HEK293 (cell line): ENCODE data around the gene AXL.

Experiments
- CTCF ChIA-PET: fragments of 350-600 bp; formaldehyde crosslinking; extraction: SDS; loops from one replicate; lab custom pipeline; 2021; ENCODE audit warnings: antibody characterized with exemption; lab: Yijun Ruan, JAX
- POLR2A ChIA-PET: fragments of 300-600 bp; formaldehyde crosslinking; extraction: SDS; loops from one replicate; lab custom pipeline; 2020; ENCODE audit warnings: antibody characterized with exemption, inconsistent platforms; lab: Yijun Ruan, JAX
- H3K27ac ChIP-seq: fragments of 200-500 bp; sonication (Bioruptor generic); 2 replicates; pipeline ENCODE4 v1.5.1; 2014; ENCODE audit warnings: low read depth, low read length, control low read depth, inconsistent platforms; ENCODE audit errors: extremely low read depth
- H3K36me3 ChIP-seq, 2 experiments: fragments of 200-500 bp in 1 of 2; sonication (Bioruptor generic) in 1 of 2; 1 replicate in 1 of 2; 2 replicates in 1 of 2; pipeline ENCODE4 v1.5.1; 2014 to 2017; ENCODE audit warnings: inconsistent platforms in 2 of 2, low read length in 2 of 2; ENCODE audit not compliant: control insufficient read depth in 2 of 2, insufficient read depth in 1 of 2
- H3K4me1 ChIP-seq: fragments of 200-500 bp; sonication (Bioruptor generic); 2 replicates; pipeline ENCODE4 v1.5.1; 2014; ENCODE audit warnings: mild to moderate bottlenecking, low read length, inconsistent platforms; ENCODE audit not compliant: control insufficient read depth, insufficient read depth
- H3K4me3 ChIP-seq: 2 replicates; pipeline ENCODE4 v1.5.1; 2011; ENCODE audit warnings: low read depth, mild to moderate bottlenecking, control low read depth, low read length, moderate library complexity
- H3K9me3 ChIP-seq: fragments of 200-500 bp; sonication (Bioruptor generic); 2 replicates; pipeline ENCODE4 v1.5.1; 2014; ENCODE audit warnings: low read depth, low read length, inconsistent platforms; ENCODE audit not compliant: control insufficient read depth, insufficient read depth
- AEBP2 ChIP-seq: fragments of 450-650 bp; formaldehyde crosslinking; IDR thresholded peaks from 2 replicates; pipeline ENCODE4 v1.5.1; 2016; ENCODE audit warnings: missing biosample characterization, missing genetic modification characterization, borderline replicate concordance
- CTCF ChIP-seq: fragments of 450-650 bp; formaldehyde crosslinking; IDR thresholded peaks from 2 replicates; pipeline ENCODE4 v1.5.1; 2016; ENCODE audit warnings: missing biosample characterization, missing genetic modification characterization
- GLIS2 ChIP-seq: fragments of 450-650 bp; formaldehyde crosslinking; IDR thresholded peaks from 2 replicates; pipeline ENCODE4 v1.5.1; 2016; ENCODE audit warnings: missing biosample characterization, missing genetic modification characterization
- KLF1 ChIP-seq: fragments of 450-650 bp; formaldehyde crosslinking; IDR thresholded peaks from 2 replicates; pipeline ENCODE4 v1.5.1; 2016; ENCODE audit warnings: missing biosample characterization, missing genetic modification characterization
- KLF17 ChIP-seq: fragments of 450-650 bp; formaldehyde crosslinking; IDR thresholded peaks from 2 replicates; pipeline ENCODE4 v1.5.1; 2016; ENCODE audit warnings: missing biosample characterization, missing genetic modification characterization
- SCRT1 ChIP-seq: fragments of 450-650 bp; formaldehyde crosslinking; IDR thresholded peaks from 2 replicates; pipeline ENCODE4 v1.5.1; 2016; ENCODE audit warnings: missing biosample characterization, missing genetic modification characterization, borderline replicate concordance
- SCRT2 ChIP-seq: fragments of 450-650 bp; formaldehyde crosslinking; IDR thresholded peaks from 2 replicates; pipeline ENCODE4 v1.5.1; 2016; ENCODE audit warnings: missing biosample characterization, missing genetic modification characterization
- SP7 ChIP-seq: fragments of 450-650 bp; formaldehyde crosslinking; IDR thresholded peaks from 2 replicates; pipeline ENCODE4 v1.5.1; 2016; ENCODE audit warnings: missing biosample characterization, missing genetic modification characterization
- TCF7L2 ChIP-seq: IDR thresholded peaks from 2 replicates; pipeline ENCODE4 v1.6.1; 2011; ENCODE audit warnings: low read depth, mild to moderate bottlenecking, inconsistent platforms, low read length, moderate library complexity, borderline replicate concordance
- ZBTB17 ChIP-seq: fragments of 450-650 bp; formaldehyde crosslinking; IDR thresholded peaks from 2 replicates; pipeline ENCODE4 v1.5.1; 2016; ENCODE audit warnings: missing biosample characterization, missing genetic modification characterization
- ZIC2 ChIP-seq: fragments of 450-650 bp; formaldehyde crosslinking; IDR thresholded peaks from 2 replicates; pipeline ENCODE4 v1.5.1; 2016; ENCODE audit warnings: missing biosample characterization, missing genetic modification characterization
- ZNF16 ChIP-seq: fragments of 450-650 bp; formaldehyde crosslinking; IDR thresholded peaks from 2 replicates; pipeline ENCODE4 v1.5.1; 2016; ENCODE audit warnings: low read depth, missing biosample characterization, missing genetic modification characterization
- ZNF292 ChIP-seq: fragments of 450-650 bp; formaldehyde crosslinking; IDR thresholded peaks from 2 replicates; pipeline ENCODE4 v1.5.1; 2016; ENCODE audit warnings: low read depth, missing biosample characterization, missing genetic modification characterization, borderline replicate concordance
- ZNF398 ChIP-seq: fragments of 450-650 bp; formaldehyde crosslinking; IDR thresholded peaks from 2 replicates; pipeline ENCODE4 v1.5.1; 2017; ENCODE audit warnings: missing biosample characterization, missing genetic modification characterization
- ZNF513 ChIP-seq: fragments of 450-650 bp; IDR thresholded peaks from 2 replicates; pipeline ENCODE4 v1.5.1; 2018; ENCODE audit warnings: missing biosample characterization, missing genetic modification characterization
- ZNF529 ChIP-seq: fragments of 450-650 bp; formaldehyde crosslinking; IDR thresholded peaks from 2 replicates; pipeline ENCODE4 v1.5.1; 2017; ENCODE audit warnings: missing genetic modification characterization, missing biosample characterization; ENCODE audit not compliant: insufficient replicate concordance
- ZNF549 ChIP-seq: fragments of 450-650 bp; IDR thresholded peaks from 2 replicates; pipeline ENCODE4 v1.5.1; 2018; ENCODE audit warnings: missing biosample characterization, missing genetic modification characterization, mild to moderate bottlenecking, inconsistent platforms, moderate library complexity

AXL gene

GRCh38 chr19:41172297-41173164, 46.5 kb upstream of the AXL start:
- ChIA-PET CTCF (interaction anchor here (0.7 to 1.5 kb wide), 3 partner anchors 11 to 15 kb away, joined by 3 read pairs; no protein-coding TSS in a partner anchor), POLR2A (interaction anchor here (0.7 to 1.6 kb wide), 2 partner anchors 91 to 189 kb away, joined by 3 read pairs; partner anchors contain the start of gene HNRNPUL1)
- H3K36me3 ChIP-seq, result no peaks in the 10 kb centered on the region
- no peak overlapping the region for H3K4me3 ChIP-seq
- peaks cover 6% of the 10 kb centered on the region for H3K4me1 ChIP-seq
- TF ChIP-seq ZNF549 (tag by site-specific recombination) (no peak), ZNF292 (tag by site-specific recombination) (no peak), SCRT1 (0 out of 2 replicates have a peak, but pooled peaks have one; percentile 13), CTCF (tag by site-specific recombination) (no peak), SCRT2 (tag by site-specific recombination) (0 out of 2 replicates have a peak, but pooled peaks have one; percentile 41)
- H3K9me3 ChIP-seq, result no peaks in the 10 kb centered on the region
- H3K27ac ChIP-seq, result no peak overlapping the region

GRCh38 chr19:41174297-41174928, 44.6 kb upstream of the AXL start:
- Histone ChIP-seq H3K4me3 (no peak overlapping the region), H3K36me3 (no peaks in the 10 kb centered on the region), H3K27ac (no peak overlapping the region), H3K4me1 (peaks cover 6% of the 10 kb centered on the region), H3K9me3 (no peaks in the 10 kb centered on the region)
- TF ChIP-seq AEBP2 (no peak), ZNF513 (peak; percentile 74)
- ChIA-PET POLR2A (no interaction called here), CTCF (interaction anchor here (0.8 to 1.5 kb wide), 4 partner anchors 13 to 368 kb away, joined by 3 to 4 read pairs (median 3); no protein-coding TSS in a partner anchor)

GRCh38 chr19:41175801-41176777, 42.9 kb upstream of the AXL start:
- CTCF ChIA-PET, result interaction anchor here (0.6 to 1.3 kb wide), 6 partner anchors 21 to 1248 kb away, joined by 3 to 6 read pairs (median 4); no protein-coding TSS in a partner anchor
- no peaks in the 10 kb centered on the region for H3K9me3 ChIP-seq
- peaks cover 5% of the 10 kb centered on the region for H3K4me1 ChIP-seq
- no peak for TF ChIP-seq GLIS2
- TF ChIP-seq ZIC2 (tag by site-specific recombination), result no peak
- TF ChIP-seq SP7 (tag by site-specific recombination), result 0 out of 2 replicates have a peak, but pooled peaks have one; percentile 14
- no peak for TF ChIP-seq ZNF529 (tag by site-specific recombination)
- peak; percentile 84 for TF ChIP-seq TCF7L2
- TF ChIP-seq ZBTB17, result peak; percentile 78
- TF ChIP-seq ZNF16 (tag by site-specific recombination), result no peak
- peak; percentile 67 for TF ChIP-seq ZNF398
- TF ChIP-seq KLF1 (tag by site-specific recombination), result 0 out of 2 replicates have a peak, but pooled peaks have one; percentile 37
- TF ChIP-seq KLF17 (tag by site-specific recombination), result peak; percentile 48; the same call in 1 of the 2 replicates
- POLR2A ChIA-PET, result no interaction called here
- H3K36me3 ChIP-seq, result no peaks in the 10 kb centered on the region
- no peak overlapping the region for H3K4me3 ChIP-seq
- no peak overlapping the region for H3K27ac ChIP-seq
